Activated T-cell treated with anti-CD3 and anti-CD28 coated beads, Interleukin-2, amount 50 U/mL, for 24 hours (primary cell): Measurements from ENCODE around the gene LTBP1.

Source experiments
- DNase-seq: peaks from one replicate; pipeline ENCODE4 v3.0.0-alpha.2; 2020
- H3K27ac Mint-ChIP-seq: 2 replicates; pipeline ENCODE4 v1.8.0; 2020; ENCODE audit warnings: mild to moderate bottlenecking, mixed read lengths
- H3K27me3 Mint-ChIP-seq: 2 replicates; pipeline ENCODE4 v1.8.0; 2020; ENCODE audit warnings: mixed read lengths
- H3K36me3 Mint-ChIP-seq: 2 replicates; pipeline ENCODE4 v1.8.0; 2020; ENCODE audit warnings: low read depth, mixed read lengths
- H3K4me1 Mint-ChIP-seq: 2 replicates; pipeline ENCODE4 v1.8.0; 2020; ENCODE audit warnings: low read depth, mixed read lengths
- H3K4me3 Mint-ChIP-seq: 2 replicates; pipeline ENCODE4 v1.8.0; 2020; ENCODE audit warnings: mild to moderate bottlenecking, moderate library complexity, mixed read lengths
- H3K9me3 Mint-ChIP-seq: 2 replicates; pipeline ENCODE4 v1.8.0; 2020; ENCODE audit warnings: mixed read lengths

Gene LTBP1

DNA sequence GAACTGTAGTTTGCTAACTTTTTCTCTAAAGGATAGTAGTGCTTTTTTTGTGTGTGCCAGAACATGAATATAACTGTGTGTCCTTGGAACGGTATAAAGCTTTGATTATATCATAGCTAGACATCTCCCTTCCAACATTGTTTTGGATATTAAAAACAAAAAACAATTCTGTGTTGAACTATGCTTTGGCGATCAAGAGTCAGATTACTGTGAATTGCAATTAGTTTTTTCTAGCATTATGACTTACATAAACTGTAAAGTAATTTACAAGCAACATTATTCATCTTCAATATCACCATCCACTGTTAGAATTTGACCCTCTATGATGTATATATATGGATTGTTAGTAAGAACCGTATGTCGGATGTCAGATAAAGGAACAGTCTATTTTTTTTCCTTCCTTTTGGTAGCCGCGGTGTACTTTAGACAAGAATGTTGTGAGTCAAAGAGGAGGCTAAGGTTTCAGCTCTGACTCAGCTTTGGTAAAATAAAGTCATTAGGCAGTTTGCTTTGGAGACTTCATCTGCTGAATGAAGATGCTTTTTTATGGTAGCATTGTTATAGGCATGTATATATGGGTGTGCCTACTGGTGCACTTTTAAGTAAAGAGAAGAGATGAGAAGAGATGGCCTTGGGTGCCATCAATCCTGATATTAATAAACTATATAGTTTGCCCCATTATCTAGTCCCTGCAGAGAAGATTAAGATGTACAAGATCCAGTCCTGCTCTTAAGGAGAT, 76.4 kb downstream of the LTBP1 start:
- H3K27me3 Mint-ChIP-seq, result peaks cover 46% of the 10 kb centered on the region
- H3K4me3 Mint-ChIP-seq, result no peak overlapping the region
- no peaks in the 10 kb centered on the region for H3K36me3 Mint-ChIP-seq
- peaks cover 3% of the 10 kb centered on the region for H3K4me1 Mint-ChIP-seq
- DNase-seq, result no peak
- H3K27ac Mint-ChIP-seq, result no peak overlapping the region
- no peaks in the 10 kb centered on the region for H3K9me3 Mint-ChIP-seq

DNA sequence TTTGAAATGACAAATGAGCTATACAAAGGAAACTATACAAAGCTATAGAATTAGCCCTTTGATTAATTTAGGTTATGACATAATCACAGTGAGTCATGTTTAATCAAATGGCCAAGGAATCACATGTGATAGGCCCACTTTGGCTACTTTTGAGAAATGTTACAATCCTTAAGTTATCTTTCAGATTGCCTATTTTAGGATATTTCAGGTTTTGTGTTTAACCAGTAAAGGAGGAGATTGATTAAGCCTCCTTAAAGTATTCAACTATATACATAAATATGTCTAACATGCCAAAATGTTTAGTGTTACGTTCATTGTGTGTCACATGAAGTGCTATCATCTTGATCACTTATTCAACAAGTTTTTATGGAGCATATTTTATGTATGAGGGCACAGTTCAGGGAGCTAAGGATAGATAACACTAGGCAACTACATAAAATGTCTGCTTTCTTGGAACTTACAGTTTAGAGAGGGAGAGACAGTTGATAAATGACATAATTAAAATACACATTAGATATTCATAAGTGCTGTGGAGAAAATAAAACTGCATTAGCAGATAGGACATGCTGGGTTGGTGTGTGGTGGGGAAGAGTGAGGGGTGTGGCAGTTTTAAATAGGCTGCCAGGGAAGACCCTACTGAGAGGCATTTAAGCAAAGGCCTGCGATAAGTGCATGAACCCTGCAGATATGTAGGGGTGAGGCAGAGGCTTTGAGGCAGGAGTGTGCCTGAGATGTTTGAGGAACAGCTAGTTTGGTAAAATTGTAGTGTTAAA, 77.2 kb downstream of the LTBP1 start:
- H3K27me3 Mint-ChIP-seq, result peaks cover 46% of the 10 kb centered on the region

DNA sequence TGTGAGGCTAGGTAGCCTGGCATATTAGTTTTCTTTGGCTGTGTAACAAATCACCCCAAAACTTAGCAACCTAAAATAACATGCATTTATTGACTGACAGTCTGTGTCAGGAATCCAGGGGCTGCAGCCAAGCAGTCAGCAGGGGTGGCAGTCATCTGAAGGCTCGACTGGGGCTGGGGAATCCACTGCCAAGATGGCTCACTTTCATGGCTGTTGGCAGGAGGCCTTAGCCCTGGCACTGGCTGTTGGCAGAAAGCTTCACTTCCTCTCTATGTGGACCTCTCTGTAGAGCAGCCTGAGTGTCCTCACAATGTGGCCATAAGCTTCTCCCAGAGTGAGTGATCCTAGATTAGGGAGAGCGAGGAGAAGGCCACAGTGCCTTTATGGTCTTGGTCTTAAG, 78.0 kb downstream of the LTBP1 start:
- Mint-ChIP-seq H3K4me3 (no peak overlapping the region), H3K4me1 (peaks cover 3% of the 10 kb centered on the region), H3K27me3 (peaks cover 46% of the 10 kb centered on the region), H3K27ac (no peak overlapping the region), H3K9me3 (no peaks in the 10 kb centered on the region), H3K36me3 (no peaks in the 10 kb centered on the region)
- DNase-seq, result no peak

More for the DNA sequence above, 77.2 kb downstream of the LTBP1 start:
- Mint-ChIP-seq H3K9me3 (no peaks in the 10 kb centered on the region), H3K27ac (no peak overlapping the region), H3K36me3 (no peaks in the 10 kb centered on the region), H3K4me3 (no peak overlapping the region), H3K4me1 (peaks cover 3% of the 10 kb centered on the region)
- DNase-seq, result no peak

DNA sequence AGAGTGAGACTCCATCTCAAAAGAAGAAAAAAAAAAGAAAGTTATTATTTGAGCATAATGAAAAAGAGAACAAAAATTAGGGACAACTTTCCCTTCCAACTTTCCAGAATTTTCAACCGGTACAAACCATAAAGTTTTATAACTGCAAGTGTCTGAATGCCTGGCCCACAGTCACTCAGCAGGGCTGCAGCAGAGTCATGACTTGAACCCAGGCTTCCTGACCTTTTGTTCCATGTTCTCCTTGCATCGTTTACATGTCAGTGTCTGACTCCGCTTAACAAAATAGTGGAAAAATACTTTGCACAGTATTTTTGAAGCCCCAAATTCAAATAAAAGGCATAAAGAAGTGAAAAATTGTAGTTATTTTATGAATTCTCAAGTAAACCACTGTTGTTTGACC, 82.7 kb downstream of the LTBP1 start:
- no peak for DNase-seq
- Mint-ChIP-seq H3K36me3 (no peaks in the 10 kb centered on the region), H3K27me3 (peaks cover 13% of the 10 kb centered on the region), H3K4me3 (no peak overlapping the region), H3K9me3 (no peaks in the 10 kb centered on the region), H3K27ac (no peak overlapping the region), H3K4me1 (no peaks in the 10 kb centered on the region)

DNA sequence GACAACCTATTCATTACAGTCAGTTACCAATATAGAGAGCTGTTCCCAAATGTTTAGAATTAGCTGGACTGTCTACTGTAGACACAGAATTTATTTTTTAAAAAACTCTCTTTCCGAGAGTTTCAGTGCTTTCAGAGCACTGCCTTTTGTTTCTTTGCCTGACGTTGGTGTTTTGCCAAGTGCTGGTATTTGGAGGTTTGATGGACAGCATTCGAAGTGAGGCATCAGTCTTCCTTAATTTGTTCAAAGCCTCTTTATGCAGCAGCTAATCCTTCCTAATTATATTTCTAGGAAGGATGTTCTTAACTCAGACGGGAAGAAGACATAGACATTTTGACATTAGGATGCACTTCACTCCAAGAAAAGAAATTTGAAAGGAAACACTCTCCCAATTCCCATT, 83.2 kb downstream of the LTBP1 start:
- peaks cover 9% of the 10 kb centered on the region for H3K27me3 Mint-ChIP-seq
- no peak overlapping the region for H3K4me3 Mint-ChIP-seq
- H3K9me3 Mint-ChIP-seq, result no peaks in the 10 kb centered on the region
- no peak for DNase-seq
- H3K4me1 Mint-ChIP-seq, result no peaks in the 10 kb centered on the region
- H3K36me3 Mint-ChIP-seq, result no peaks in the 10 kb centered on the region
- H3K27ac Mint-ChIP-seq, result no peak overlapping the region

DNA sequence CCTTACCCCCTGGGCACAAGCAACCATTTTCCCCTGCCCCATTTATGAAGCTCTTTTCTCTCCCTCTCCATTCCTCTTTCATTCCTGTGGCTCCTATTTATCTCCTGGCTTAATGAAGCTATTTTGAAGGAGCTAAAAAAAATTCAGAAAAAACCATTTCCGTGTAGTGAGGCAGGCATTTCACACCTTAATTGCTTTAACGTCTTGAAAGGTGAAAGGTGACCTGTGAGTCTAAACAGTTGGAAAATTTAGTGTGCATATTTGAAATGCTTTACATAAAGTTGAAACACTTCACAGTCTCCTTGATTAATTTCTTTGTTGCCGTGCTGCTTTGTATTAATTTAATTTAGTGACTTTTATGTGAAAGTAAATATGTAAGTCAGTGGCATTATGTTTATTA, 83.6 kb downstream of the LTBP1 start:
- Mint-ChIP-seq H3K4me1 (no peaks in the 10 kb centered on the region), H3K27ac (no peak overlapping the region), H3K4me3 (no peak overlapping the region), H3K27me3 (peaks cover 5% of the 10 kb centered on the region), H3K9me3 (no peaks in the 10 kb centered on the region), H3K36me3 (no peaks in the 10 kb centered on the region)
- DNase-seq, result no peak

DNA sequence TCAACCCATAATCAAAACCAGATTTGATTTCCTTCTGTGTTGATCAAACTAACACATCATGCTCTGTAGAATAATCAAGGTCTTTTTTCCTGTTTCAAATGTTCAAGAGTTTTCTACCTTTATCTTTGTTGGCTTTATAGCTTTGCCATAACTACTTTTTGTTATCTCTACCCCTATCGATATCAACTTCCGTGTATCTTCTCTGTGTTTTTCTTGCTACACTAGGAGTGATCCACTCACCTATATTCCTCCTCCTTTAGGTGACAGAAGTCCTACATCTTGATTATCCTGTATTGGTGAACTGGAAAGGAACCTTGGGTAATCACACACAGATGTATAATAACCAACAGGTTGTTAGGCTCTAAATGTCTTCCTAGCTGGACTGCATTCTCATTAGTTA, 85.5 kb downstream of the LTBP1 start:
- Mint-ChIP-seq H3K27me3 (peaks cover 3% of the 10 kb centered on the region), H3K4me3 (no peak overlapping the region), H3K36me3 (no peaks in the 10 kb centered on the region), H3K4me1 (no peaks in the 10 kb centered on the region), H3K27ac (no peak overlapping the region), H3K9me3 (no peaks in the 10 kb centered on the region)
- no peak for DNase-seq

DNA sequence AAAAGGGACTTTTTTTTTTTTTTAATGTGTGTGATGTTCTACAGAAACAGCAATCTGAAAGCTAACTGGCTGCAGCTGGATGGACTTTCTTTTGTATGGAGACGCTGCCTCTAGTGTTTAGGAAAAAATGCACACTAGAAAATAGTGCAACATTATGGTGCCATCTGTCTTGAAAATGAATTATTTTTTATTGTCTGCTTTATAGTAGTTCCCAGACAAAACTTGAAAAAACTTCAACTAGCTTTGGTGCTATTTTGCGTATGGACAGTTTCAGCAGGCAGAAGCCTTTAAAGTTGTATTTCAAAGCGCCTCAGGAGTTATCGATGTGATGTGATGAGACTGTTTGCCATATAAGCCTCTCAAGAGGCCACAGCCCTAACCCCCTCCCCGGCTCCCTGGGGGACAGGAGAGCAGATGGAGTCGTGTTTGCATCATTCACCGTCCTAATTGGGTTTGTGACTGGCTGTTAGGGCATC, 86.9 kb downstream of the LTBP1 start:
- Mint-ChIP-seq H3K27ac (no peak overlapping the region), H3K36me3 (no peaks in the 10 kb centered on the region), H3K27me3 (no peaks in the 10 kb centered on the region), H3K9me3 (no peaks in the 10 kb centered on the region), H3K4me3 (no peak overlapping the region), H3K4me1 (no peaks in the 10 kb centered on the region)
- no peak for DNase-seq

DNA sequence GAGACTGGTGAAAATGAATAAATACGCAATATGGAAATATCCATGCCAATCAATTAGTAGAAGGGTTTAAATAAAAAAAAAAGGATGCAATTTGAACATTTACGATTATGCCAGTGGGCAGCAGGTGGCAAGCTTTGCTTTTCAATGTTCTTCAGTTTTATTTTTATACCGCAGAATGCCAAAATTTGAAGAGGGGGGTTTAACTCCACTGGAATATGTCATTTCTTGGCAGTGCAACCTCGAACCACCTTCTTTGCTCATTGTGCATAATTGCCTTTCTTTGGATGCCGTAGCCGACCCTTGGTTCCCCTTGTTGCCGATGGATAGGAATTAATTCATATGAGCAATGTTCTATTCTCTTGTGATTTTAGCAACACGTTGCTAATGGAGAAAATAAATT, 88.0 kb downstream of the LTBP1 start:
- no peak overlapping the region for H3K27ac Mint-ChIP-seq
- H3K9me3 Mint-ChIP-seq, result no peaks in the 10 kb centered on the region
- no peaks in the 10 kb centered on the region for H3K4me1 Mint-ChIP-seq
- H3K36me3 Mint-ChIP-seq, result no peaks in the 10 kb centered on the region
- no peaks in the 10 kb centered on the region for H3K27me3 Mint-ChIP-seq
- H3K4me3 Mint-ChIP-seq, result no peak overlapping the region
- DNase-seq, result no peak

DNA sequence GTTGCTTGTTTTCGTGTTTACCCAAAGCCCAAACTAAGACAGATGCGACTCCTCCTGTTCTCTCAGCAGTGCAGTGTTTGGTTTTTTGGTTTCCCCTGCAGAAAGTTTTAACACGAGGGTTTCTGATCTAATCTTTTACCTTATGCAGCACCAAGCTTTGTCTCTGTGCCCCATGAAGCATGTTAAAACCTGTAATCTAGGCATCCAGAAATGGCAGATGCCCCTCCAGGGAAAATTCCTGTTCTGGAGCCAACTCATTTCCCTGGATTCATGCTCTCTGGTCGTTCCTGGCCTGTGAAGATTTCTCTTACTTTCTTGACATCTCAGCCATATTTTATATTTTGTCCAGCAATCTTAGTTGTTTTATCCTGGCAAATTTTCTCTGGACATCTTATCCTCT, 91.5 kb downstream of the LTBP1 start:
- Mint-ChIP-seq H3K4me1 (no peaks in the 10 kb centered on the region), H3K27me3 (no peaks in the 10 kb centered on the region), H3K9me3 (no peaks in the 10 kb centered on the region), H3K36me3 (no peaks in the 10 kb centered on the region), H3K4me3 (no peak overlapping the region), H3K27ac (no peak overlapping the region)
- DNase-seq, result no peak

DNA sequence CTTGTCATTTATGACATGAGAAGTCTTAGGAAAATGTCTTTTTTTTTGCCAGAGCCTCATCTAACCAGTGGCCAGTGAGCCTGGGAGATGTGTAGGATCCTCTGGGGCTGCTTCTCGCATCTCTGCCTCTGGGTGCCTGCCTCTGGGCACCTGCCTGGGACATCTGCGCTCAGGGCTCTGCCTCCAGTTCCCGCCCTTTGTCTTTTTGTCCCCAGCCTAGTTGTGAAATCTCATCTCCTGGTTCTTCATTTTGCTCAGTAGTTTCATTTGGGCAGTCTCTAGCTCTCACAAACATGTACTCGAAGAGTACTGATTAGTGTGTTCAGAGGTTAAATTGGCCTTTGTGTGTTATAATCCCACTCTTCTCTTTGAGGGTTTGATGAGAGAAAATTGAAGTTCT, 92.0 kb downstream of the LTBP1 start:
- Mint-ChIP-seq H3K9me3 (no peaks in the 10 kb centered on the region), H3K27me3 (no peaks in the 10 kb centered on the region), H3K27ac (no peak overlapping the region), H3K4me3 (no peak overlapping the region), H3K4me1 (no peaks in the 10 kb centered on the region), H3K36me3 (no peaks in the 10 kb centered on the region)
- DNase-seq, result no peak

DNA sequence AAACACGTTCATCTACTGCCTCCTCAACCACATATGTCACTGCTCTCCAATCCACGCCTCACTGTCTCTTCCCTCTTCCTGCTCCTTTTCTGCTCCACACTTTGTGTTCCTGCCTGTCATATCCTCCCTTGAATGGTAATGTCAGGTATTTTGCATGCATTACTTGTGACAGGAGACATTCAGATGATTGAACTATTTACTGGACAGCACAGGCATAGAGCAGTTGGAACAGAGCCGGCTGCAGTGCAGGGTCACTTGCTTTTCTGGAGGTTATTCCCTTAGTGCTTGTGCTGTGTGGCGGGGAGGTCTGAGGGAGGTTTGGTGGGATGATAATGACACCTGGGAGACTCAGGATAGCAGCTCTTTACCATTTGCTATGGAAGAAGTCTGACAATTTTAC, 93.8 kb downstream of the LTBP1 start:
- no peak overlapping the region for H3K27ac Mint-ChIP-seq
- H3K9me3 Mint-ChIP-seq, result no peaks in the 10 kb centered on the region
- no peaks in the 10 kb centered on the region for H3K36me3 Mint-ChIP-seq
- no peaks in the 10 kb centered on the region for H3K27me3 Mint-ChIP-seq
- no peak overlapping the region for H3K4me3 Mint-ChIP-seq
- no peak for DNase-seq
- no peaks in the 10 kb centered on the region for H3K4me1 Mint-ChIP-seq

DNA sequence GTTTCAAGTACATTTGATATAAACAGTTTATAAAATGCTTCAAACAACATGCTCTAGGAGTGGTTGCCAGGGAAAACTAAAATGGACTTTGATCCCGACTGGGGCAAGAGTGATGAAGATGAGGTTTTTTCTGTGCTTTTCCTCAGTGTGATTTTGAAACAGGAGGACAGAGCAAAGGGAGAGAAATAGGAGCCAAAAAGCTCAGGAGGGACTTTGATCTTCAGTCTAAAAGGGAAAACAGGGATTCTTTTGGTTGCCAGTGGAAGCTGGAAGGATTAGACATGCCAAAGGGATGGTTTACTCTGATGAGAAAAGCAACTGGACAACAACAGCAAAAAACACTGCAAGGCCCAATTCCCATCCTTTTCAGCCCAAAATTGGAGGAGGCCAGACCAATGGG, 95.5 kb downstream of the LTBP1 start:
- Mint-ChIP-seq H3K4me1 (no peaks in the 10 kb centered on the region), H3K9me3 (no peaks in the 10 kb centered on the region), H3K4me3 (no peak overlapping the region), H3K27me3 (peaks cover 6% of the 10 kb centered on the region), H3K36me3 (no peaks in the 10 kb centered on the region), H3K27ac (no peak overlapping the region)
- no peak for DNase-seq

DNA sequence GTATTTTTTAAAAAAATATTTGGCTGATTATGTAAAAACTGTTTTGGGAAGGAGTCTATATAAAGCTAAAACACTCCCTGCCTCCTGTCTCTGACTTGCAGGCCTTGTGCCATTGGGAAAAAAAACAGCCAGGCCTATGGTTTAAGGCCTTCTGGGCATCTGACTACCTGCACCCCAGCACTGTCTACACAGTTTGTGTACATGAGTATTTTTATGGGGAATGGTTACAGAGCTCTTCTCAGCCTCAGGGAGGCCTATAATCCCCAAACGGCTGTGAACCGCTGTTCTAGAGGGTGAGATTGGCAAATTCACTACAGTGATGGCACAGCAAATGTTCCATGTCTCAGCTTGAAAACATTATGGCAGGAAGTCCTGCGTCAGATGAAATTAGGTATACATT, 96.1 kb downstream of the LTBP1 start:
- H3K4me3 Mint-ChIP-seq, result no peak overlapping the region
- H3K27ac Mint-ChIP-seq, result no peak overlapping the region
- no peaks in the 10 kb centered on the region for H3K36me3 Mint-ChIP-seq
- H3K4me1 Mint-ChIP-seq, result no peaks in the 10 kb centered on the region
- no peak for DNase-seq
- peaks cover 8% of the 10 kb centered on the region for H3K27me3 Mint-ChIP-seq
- no peaks in the 10 kb centered on the region for H3K9me3 Mint-ChIP-seq

DNA sequence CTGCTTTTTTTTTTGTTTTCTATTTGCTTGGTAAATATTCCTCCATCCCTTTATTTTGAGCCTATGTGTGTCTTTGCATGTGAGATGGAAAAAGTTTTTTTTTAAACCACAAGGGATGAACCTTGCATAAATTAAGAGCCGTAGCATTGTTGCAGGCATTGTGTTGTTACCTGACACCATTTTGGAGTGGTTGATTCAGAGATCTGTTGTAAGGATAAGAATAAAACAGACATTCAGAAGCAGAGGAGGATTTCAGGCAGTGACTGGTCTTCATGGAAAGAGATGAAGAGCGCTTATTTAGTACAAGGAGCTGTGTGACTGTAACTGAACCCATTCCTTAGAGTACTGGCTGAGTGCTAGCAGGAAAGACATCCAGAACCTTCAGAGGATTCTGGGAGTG, 101.2 kb downstream of the LTBP1 start:
- peaks cover 8% of the 10 kb centered on the region for H3K27me3 Mint-ChIP-seq
- H3K9me3 Mint-ChIP-seq, result no peaks in the 10 kb centered on the region
- no peaks in the 10 kb centered on the region for H3K4me1 Mint-ChIP-seq
- no peaks in the 10 kb centered on the region for H3K36me3 Mint-ChIP-seq
- DNase-seq, result no peak
- no peak overlapping the region for H3K27ac Mint-ChIP-seq
- H3K4me3 Mint-ChIP-seq, result no peak overlapping the region
